Activated CD8-positive, alpha-beta T cell treated with anti-CD3 and anti-CD28 coated beads for 36 hours (primary cell): Measurements from ENCODE around the gene ATP5F1B. TPM values are rescaled to one million over a fixed set of nuclear protein-coding genes. Genes with fewer than 3 reads are reported as not detected.
A peak's percentile ranks its signal among the peaks of the same experiment; 100 is the strongest.

Source experiments
- ATAC-seq: fragments of 200-7000 bp; cut with Tn5 transposase; one replicate; pipeline ENCODE4 v1.10.0; 2021; ENCODE audit warnings: mild to moderate bottlenecking, moderate library complexity
- CTCF ChIA-PET: fragments of 350-600 bp; sonication (Branson Sonifier 250); formaldehyde crosslinking; loops from one replicate; lab custom pipeline; 2021; ENCODE audit warnings: antibody characterized with exemption; lab: Charles Lee
- POLR2A ChIA-PET: fragments of 350-600 bp; sonication (Branson Sonifier 250); formaldehyde crosslinking; loops from one replicate; lab custom pipeline; 2021; ENCODE audit warnings: antibody characterized with exemption; lab: Charles Lee
- DNase-seq: peaks from one replicate; pipeline ENCODE4 v3.0.0-alpha.2; 2020
- H3K27ac Mint-ChIP-seq: one replicate; pipeline ENCODE4 v1.8.0; 2021; ENCODE audit warnings: mild to moderate bottlenecking, mixed read lengths
- H3K27me3 Mint-ChIP-seq: one replicate; pipeline ENCODE4 v1.8.0; 2021; ENCODE audit warnings: mixed read lengths
- H3K36me3 Mint-ChIP-seq: one replicate; pipeline ENCODE4 v1.8.0; 2021; ENCODE audit warnings: low read depth, mixed read lengths
- H3K4me1 Mint-ChIP-seq: one replicate; pipeline ENCODE4 v1.8.0; 2021; ENCODE audit warnings: low read depth, mixed read lengths
- H3K4me3 Mint-ChIP-seq: one replicate; pipeline ENCODE4 v1.8.0; 2021; ENCODE audit warnings: mild to moderate bottlenecking, moderate library complexity, mixed read lengths
- H3K9me3 Mint-ChIP-seq: one replicate; pipeline ENCODE4 v1.8.0; 2021; ENCODE audit warnings: mixed read lengths
- CTCF ChIP-seq: fragments of 200-600 bp; IDR thresholded peaks from one replicate; pipeline ENCODE4 v1.8.0; 2022; ENCODE audit warnings: antibody characterized with exemption, mild to moderate bottlenecking
- intact Hi-C: fragments of 100-400 bp; cut with micrococcal nuclease; formaldehyde crosslinking; loops from one replicate; pipeline ENCODE4 v1.10.0; 2022
- total RNA-seq, 2 experiments: library from RNA; stranded (reverse); gene quantifications; one replicate each; pipeline ENCODE4 v1.2.3, GENCODE V29; 2021

The ATP5F1B gene
- total RNA-seq, 2 experiments from 2014 or later = 859 to 869 TPM

DNA sequence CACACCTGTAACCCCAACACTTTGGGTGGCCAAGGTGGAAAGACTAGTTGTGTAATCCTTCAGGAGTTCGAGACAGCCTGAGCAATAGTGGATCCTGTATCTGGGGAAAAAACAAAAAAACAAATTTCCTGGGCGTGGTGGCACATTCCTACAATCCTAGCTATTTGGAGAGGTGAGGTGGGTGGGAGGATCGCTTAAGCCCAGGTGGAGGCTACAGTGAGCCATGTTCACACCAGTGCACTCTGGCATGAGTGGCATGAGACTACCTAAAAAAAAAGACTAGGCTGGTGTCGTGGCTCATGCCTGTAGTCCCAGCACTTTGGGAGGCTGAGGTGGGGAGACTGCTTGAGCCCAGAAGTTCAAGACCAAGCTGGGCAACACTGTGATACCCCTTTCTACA lies 25.1 kb upstream of the ATP5F1B start:
- Mint-ChIP-seq H3K4me1 (peaks cover 54% of the 10 kb centered on the region), H3K4me3 (no peak overlapping the region), H3K36me3 (peaks cover 74% of the 10 kb centered on the region), H3K27me3 (no peaks in the 10 kb centered on the region), H3K9me3 (no peaks in the 10 kb centered on the region), H3K27ac (peak overlapping the region; percentile 49)
- ChIA-PET CTCF (interaction anchor here (1.1 to 1.5 kb wide), 2 partner anchors 8 to 14 kb away, joined by 3 to 5 read pairs; no protein-coding TSS in a partner anchor), POLR2A (interaction anchor here (0.8 to 11.1 kb wide), 4 partner anchors 9 to 28 kb away, joined by 3 to 74 read pairs (median 5); partner anchors contain the start of gene PTGES3)
- no peak for TF ChIP-seq CTCF
- intact Hi-C loops = no loop called here
- DNase-seq = no peak
- ATAC-seq = no peak

DNA sequence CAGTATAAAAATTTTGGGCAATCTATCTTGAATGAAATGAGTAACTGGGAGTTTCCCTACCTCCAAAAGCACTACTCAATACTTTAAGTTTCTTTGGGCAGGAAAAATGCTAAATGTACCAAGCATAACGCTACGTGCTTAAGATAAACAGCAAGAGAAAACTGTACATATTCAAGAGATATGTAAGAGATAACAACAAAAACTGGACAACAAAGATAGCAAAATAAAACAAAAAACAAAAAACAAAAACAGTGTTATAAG lies 22.3 kb upstream of the ATP5F1B start:
- Mint-ChIP-seq H3K4me3 (no peak overlapping the region), H3K36me3 (peaks cover 78% of the 10 kb centered on the region), H3K27ac (peak overlapping the region; percentile 60), H3K4me1 (peaks cover 39% of the 10 kb centered on the region), H3K9me3 (no peaks in the 10 kb centered on the region), H3K27me3 (no peaks in the 10 kb centered on the region)
- POLR2A ChIA-PET = interaction anchor here (1.0 to 2.2 kb wide), 3 partner anchors 10 to 39 kb away, joined by 5 to 7 read pairs (median 7); partner anchors contain the start of gene BAZ2A
- no peak for TF ChIP-seq CTCF
- CTCF ChIA-PET = interaction anchor here (0.7 to 1.7 kb wide), 2 partner anchors 16 to 58 kb away, joined by 4 read pairs; no protein-coding TSS in a partner anchor
- intact Hi-C loops = no loop called here
- DNase-seq (no peak), ATAC-seq (no peak)

DNA sequence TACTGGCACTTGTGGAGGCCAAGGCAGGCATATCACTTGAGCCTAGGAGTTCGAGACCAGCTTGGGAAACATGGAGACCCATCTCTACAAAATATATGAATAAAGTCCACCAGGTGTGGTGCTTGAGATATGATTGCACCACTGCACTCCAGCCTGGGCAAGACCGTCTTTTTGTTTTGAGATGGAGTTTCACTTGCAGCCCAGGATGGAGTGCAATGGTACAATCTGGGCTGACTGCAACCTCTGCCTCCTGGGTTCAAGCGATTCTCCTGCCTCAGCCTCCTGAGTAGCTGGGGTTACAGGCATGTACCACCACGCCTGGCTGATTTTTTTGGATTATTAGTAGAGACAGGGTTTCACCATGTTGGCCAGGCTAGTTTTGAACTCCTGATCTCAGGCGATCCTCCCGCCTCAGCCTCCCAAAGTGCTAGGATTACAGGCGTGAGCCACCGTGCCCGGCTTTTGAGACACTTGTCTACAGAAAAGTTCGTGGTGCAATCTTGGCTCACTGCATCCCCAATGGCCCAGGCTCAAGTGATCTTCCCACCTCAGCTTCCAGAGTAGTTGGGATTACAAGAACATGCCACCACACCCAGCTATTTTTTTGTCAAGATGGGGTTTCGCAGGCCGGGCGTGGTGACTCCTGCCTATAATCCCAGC lies 16.3 kb upstream of the ATP5F1B start:
- no peak for TF ChIP-seq CTCF
- H3K36me3 Mint-ChIP-seq = peaks cover 30% of the 10 kb centered on the region
- intact Hi-C loops = no loop called here
- ATAC-seq = no peak
- no peak for DNase-seq
- H3K4me3 Mint-ChIP-seq = no peak overlapping the region
- no peaks in the 10 kb centered on the region for H3K9me3 Mint-ChIP-seq
- no peaks in the 10 kb centered on the region for H3K27me3 Mint-ChIP-seq
- POLR2A ChIA-PET = interaction anchor here (0.8 to 3.6 kb wide), 8 partner anchors 9 to 65 kb away, joined by 3 to 20 read pairs (median 4); no protein-coding TSS in a partner anchor
- CTCF ChIA-PET = interaction anchor here (2.2 kb wide), 1 partner anchor 26 kb away, joined by 6 read pairs; no protein-coding TSS in a partner anchor
- peaks cover 27% of the 10 kb centered on the region for H3K4me1 Mint-ChIP-seq
- peak overlapping the region; percentile 69 for H3K27ac Mint-ChIP-seq

DNA sequence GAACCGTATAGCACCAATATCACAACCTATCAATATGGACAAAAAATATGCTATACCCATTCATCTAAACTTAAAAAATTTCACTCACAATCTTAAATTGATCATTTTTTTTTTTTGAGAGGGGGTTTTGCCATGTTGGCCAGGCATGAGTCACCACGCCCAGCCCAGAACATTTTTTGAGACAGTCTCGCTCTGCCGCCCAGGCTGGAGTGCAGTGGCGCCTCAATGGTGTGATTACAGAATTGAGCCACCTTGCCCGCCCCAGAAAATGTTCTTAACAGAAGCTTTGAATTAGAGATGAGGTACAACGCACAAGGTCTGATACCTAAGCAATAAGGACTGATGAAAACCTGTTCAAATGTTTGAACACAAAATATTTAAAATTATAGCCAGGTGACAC lies 15.8 kb upstream of the ATP5F1B start:
- no peak for TF ChIP-seq CTCF
- DNase-seq (peak; percentile 38), ATAC-seq (no peak)
- Mint-ChIP-seq H3K4me1 (peaks cover 27% of the 10 kb centered on the region), H3K36me3 (peaks cover 29% of the 10 kb centered on the region), H3K4me3 (no peak overlapping the region), H3K27ac (peak overlapping the region; percentile 69), H3K9me3 (no peaks in the 10 kb centered on the region), H3K27me3 (no peaks in the 10 kb centered on the region)
- intact Hi-C loops = no loop called here
- ChIA-PET CTCF (interaction anchor here (0.6 kb wide), 1 partner anchor 33 kb away, joined by 4 read pairs; no protein-coding TSS in a partner anchor), POLR2A (interaction anchor here (0.8 to 3.6 kb wide), 7 partner anchors 9 to 32 kb away, joined by 3 to 20 read pairs (median 5); no protein-coding TSS in a partner anchor)

GRCh38 chr12:56658921-56659320 lies 13.1 kb upstream of the ATP5F1B start:
- ChIA-PET CTCF (no interaction called here), POLR2A (interaction anchor here (0.9 to 1.8 kb wide), 4 partner anchors 21 to 452 kb away, joined by 3 to 6 read pairs (median 4); partner anchors contain the start of gene STAT6)
- no peak overlapping the region for H3K4me3 Mint-ChIP-seq
- no peak for TF ChIP-seq CTCF
- DNase-seq (no peak), ATAC-seq (no peak)
- peak overlapping the region; percentile 42 for H3K27ac Mint-ChIP-seq
- peaks cover 12% of the 10 kb centered on the region for H3K36me3 Mint-ChIP-seq
- no peaks in the 10 kb centered on the region for H3K27me3 Mint-ChIP-seq
- H3K9me3 Mint-ChIP-seq = peaks cover 3% of the 10 kb centered on the region
- intact Hi-C loops = no loop called here
- peaks cover 25% of the 10 kb centered on the region for H3K4me1 Mint-ChIP-seq
